Vagina (tissue), 2 donors: ENCODE results near the gene DIP2B.

Experiments
- POLR2A ChIP-seq, 2 donors: fragments of 450-650 bp; IDR thresholded peaks; one replicate each; pipeline ENCODE4 v1.6.1; 2017; ENCODE audit warnings: antibody characterized with exemption in 2 of 2, mild to moderate bottlenecking in 2 of 2, moderate library complexity in 2 of 2
- TF ChIP-seq, protein P1 (sequence below), 3 experiments: fragments of 450-650 bp in 2 of 3; fragments of 200-600 bp in 1 of 3; sonication (generic) in 1 of 3; IDR thresholded peaks; one replicate each; pipeline ENCODE4 v1.5.1; 2017 to 2019; ENCODE audit warnings: antibody characterized with exemption in 3 of 3, mild to moderate bottlenecking in 2 of 3, moderate library complexity in 2 of 3

GRCh38 chr12:50620978-50621360 is 116.2 kb downstream of the DIP2B start:
- TF ChIP-seq, protein P1, sequence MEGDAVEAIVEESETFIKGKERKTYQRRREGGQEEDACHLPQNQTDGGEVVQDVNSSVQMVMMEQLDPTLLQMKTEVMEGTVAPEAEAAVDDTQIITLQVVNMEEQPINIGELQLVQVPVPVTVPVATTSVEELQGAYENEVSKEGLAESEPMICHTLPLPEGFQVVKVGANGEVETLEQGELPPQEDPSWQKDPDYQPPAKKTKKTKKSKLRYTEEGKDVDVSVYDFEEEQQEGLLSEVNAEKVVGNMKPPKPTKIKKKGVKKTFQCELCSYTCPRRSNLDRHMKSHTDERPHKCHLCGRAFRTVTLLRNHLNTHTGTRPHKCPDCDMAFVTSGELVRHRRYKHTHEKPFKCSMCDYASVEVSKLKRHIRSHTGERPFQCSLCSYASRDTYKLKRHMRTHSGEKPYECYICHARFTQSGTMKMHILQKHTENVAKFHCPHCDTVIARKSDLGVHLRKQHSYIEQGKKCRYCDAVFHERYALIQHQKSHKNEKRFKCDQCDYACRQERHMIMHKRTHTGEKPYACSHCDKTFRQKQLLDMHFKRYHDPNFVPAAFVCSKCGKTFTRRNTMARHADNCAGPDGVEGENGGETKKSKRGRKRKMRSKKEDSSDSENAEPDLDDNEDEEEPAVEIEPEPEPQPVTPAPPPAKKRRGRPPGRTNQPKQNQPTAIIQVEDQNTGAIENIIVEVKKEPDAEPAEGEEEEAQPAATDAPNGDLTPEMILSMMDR (IDR thresholded peaks at IDR 0.05), result no peak
- TF ChIP-seq POLR2A (IDR thresholded peaks at IDR 0.05), result no peak
